Renal cortical epithelial cell (primary cell): Measurements from ENCODE around the gene PTPRO. TPM values are rescaled to one million over a fixed set of nuclear protein-coding genes. Genes with fewer than 3 reads are reported as not detected.
"Not testable (repeated sequence)": the region's sequence is repeated elsewhere in the genome, so short reads cannot be mapped to it uniquely, and the experiment has no call there.

ENCODE experiments used
- DNase-seq: peaks from one replicate; pipeline ENCODE4 v3.0.0-alpha.2; 2011; ENCODE audit warnings: low read depth
- total RNA-seq: library from RNA; depleted of rRNA; stranded (reverse); fragments of >200 nt; gene quantifications from 2 replicates; pipeline ENCODE4 v1.2.3, GENCODE V29; 2014

Gene PTPRO
- total RNA-seq, 1 donor from 2014 or later, result 0.45 TPM

DNA sequence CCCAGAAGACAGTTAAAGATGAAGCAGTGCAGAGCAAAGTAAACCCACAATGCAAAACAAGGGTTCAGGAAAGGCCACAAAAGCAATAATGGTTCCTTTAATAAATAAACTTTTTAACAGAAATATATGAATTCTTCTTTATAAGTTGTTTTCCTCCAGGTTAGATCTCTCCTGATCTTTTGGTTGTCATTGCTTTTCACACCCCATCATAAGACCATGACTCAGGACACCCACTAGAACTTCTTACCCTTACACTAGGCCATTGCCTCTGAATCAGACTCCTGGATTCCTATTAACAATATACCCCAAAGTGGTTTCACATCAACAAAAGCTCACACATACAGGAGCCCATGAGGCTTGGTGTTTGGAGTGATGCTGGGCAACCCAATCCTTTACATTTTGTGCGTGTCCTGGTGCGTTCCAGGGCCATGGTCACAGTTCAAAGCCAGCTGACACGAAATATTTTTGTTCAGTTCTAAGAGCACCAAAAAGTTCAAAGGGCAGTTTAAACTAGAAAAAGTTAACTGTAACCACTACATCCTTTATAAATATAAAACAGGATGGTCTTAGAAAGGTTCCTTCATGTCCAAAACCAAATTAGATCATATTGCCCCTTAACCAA, 279.9 kb downstream of the PTPRO start:
- peak; percentile 96 for DNase-seq

DNA sequence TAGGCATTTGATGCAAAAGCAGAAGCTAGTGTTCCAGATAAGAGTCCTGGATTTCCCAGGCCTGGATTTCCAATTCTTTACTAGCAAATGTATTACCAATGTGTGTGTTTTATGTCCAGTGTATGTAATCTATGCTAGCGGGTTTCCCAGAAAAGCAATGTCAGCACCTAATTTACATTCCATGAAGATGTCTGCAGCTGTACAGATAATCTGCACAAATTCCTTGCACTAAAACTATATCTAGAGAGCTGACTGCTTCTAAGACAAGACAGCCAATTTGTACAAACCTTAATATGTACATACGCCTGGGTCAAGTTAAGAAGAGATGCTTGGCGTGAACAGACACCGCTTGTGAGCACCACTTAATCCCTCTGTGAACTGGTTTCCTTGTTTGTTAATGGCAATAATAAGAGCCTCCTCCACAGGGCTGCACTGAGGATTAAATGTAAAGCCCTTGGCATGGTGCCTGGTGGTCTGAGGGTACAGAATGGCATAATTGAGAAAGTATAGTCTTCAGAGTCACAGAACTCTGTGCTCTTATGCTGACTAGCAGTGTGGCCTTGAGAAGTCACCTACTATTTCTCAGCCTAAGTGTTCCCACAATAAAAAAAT, 281.3 kb downstream of the PTPRO start:
- DNase-seq, result no peak

DNA sequence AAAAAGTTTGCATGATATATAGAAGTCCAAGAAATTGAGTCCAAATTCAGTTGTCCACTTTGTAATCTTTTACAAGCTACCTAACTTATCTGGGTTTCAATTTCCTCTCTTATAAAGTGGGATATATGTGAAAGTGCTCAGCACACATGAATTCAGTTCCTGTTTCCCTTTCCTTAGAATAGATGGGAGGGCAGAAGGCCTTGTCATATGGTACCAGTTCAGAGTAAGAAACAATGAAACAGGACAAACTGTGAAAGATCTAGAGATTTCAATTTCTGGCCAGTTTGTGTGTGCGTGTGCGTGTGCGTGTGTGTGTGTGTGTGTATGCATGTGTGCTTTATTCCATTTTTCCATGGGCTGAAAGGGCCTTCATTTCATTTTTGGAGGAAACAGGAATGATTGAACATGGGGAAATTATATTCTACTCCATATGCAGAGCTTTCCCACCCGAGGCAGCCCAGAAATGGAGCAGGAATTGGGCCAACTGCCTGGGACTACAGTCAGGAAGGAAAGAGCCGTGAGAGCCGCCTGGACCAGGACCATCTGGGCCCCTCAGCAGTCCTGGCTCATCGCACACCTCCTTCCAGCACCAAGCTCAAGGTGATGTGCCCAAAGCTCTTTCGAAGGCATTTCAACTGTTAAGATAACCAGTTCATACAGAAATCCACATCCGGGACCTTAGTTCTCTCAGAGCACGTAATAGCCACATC, 283.7 kb downstream of the PTPRO start:
- DNase-seq, result no peak

DNA sequence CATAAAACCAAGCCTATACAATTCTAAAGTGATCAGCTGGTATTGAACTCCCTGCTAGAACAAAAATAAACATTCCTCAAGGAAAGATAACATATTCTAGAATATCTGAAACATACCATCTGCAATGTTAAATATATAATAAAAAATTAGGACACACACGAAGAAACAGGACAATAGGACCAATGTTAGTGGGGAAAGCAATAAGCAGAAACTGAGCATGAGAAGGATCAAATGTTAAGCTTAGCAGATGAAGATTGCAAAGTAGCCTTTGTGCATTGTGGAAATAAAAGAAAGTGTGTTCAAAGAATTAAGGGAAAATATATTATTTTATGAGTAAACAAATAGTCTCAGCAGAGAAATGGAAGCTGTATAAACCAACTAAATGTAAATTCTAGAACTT, 286.1 kb downstream of the PTPRO start:
- DNase-seq, result no peak

DNA sequence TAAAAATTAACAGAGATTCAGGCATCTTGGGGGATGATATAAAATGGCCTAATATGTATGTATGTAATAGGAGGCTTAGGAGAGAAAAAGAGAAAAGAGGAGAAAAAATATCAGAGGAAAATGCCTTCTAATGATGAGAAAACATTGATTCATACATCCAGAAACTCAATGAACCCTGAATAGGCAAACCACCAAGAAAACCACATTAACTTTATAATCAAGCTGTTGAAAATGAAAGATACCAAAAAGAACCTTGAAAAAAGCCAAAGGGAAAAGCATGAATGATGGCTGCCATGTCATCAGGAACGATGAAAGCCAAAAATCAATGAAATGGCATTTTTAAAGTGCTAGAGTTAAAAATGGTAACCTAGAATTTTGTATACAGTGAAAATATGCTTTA, 286.6 kb downstream of the PTPRO start:
- peak; percentile 66 for DNase-seq

DNA sequence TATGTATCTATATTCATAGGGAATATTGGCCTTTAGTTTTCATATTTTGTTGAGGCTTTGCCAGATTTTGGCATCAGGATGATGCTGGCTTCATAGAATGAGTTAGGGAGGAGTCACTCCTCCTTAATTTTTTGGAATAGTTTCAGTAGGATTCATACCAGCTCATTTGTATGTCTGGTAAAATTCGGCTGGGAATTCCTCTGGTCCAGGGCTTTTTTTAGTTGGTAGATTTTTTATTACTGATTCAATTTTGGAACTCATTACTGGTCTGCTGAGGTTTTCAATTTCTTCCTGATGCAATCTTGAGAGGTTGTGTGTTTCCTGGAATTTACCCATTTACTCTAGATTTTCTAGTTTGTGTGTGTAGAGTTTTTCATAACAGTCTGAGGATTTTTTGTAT, 291.7 kb downstream of the PTPRO start:
- no peak for DNase-seq

DNA sequence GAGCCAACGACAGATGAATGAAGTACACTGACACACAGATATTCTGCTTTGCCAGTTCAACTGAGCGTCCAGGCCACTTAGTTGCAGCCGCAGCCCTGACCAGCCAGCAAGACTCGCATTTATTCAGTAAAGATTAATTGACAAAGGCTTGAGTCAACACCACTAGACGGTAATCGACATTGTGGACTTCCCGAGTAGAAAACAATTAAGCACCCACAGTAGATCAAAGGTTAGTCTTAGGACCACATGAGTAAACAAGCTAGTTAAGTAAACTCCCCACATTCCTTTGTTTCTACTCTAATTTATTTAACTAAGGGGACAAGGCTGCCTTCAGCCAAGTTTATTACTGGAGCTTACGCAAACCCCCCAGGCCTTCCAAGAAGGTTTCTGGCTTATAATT, 294.2 kb downstream of the PTPRO start:
- DNase-seq, result not testable (repeated sequence)

DNA sequence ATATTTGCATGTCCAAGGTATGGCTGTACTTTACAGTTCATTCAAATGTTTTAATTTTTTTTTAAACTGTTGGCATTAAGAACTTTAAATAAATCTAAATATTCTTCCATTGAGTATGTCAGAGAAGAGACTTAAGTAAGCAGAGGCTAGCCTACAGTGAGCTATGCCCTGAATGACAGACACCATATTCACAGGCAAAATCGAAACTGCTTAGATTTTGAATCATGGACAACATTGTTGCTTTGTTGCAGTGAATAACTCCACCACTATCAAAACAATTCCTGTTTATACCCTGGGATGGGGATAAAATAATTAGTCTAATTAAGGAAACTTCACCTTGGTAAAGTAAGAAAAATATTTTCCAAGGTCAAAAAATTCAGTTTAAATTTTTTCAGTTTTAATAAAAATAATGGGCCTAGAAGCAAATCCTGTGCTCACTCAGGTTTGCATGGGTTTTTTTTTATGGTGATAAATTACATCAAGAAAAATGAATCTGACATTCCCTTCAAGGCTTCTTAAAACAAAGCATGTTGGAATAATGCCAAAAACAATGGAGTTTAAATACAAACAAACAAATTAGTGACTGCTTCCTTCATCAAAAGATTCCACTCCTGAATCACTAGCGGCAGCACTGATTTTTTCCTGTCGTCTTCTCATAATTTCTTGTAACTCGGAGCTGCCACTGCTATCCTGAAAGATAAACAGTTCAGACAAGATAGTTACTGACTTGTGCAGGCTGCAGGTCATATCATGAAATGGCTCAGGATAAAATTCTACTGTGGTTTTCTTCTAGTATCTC, 298.6 kb downstream of the PTPRO start:
- no peak for DNase-seq

DNA sequence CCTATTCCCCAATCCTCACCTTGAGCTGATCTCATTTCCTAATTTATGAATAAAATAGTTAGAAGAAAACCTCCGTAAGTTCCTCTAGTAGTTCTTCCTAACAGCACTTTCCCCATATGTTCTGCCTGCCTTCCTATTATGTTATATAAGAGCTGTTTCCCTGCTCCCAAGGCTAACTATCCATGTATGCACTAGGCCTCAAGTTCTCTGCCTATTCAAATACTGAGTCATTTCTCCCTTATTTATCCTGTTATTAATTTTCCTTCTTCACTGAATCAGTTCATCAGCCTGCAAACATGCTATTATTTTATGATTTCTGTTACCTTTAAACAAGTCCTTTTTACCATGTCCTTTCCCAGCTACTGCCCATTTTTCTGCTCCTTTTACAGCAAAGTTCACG, 302.8 kb downstream of the PTPRO start:
- no peak for DNase-seq

DNA sequence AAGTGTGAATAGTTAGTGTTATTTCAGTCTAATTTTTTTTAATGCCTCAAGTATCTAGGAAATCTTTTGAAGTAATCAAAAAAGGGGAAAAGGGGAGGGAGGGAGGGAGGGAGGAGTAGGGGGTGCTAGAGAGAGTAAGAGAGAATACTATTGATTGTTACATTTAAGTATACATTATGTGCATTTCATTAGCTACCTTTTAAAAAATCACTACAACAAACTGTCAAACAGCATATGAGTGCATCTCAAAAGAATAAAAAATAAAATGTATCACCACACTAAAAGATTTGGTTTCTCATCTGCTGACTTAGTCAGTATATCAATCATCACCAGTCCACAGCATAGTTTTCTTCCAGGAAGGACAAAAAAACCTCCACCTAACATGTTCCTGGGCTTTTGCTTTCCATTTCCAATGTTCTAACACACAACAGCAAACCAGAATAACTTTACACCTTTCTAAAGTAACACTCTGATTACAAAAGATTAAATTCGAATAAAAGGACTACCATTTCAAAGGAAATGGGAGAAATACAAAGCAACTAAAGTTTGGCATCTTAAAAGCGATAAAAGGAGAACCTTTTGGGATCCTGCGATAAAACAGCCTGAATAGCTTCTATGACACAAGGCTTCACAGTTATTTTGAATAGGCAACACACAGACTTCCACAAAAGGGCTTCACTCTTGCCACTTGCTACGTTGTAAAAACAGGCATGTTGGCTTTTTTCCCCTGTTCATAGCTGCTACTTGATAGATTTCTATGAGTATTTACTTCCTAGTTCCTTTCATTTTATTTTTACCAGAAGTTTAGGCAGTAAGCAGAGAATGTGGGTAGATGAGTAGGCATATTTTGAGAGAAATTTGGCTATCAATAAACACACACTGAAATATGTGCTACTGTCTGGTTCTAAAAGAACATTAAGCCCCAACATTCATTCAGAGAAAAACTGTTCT, 306.0 kb downstream of the PTPRO start:
- DNase-seq, result no peak

DNA sequence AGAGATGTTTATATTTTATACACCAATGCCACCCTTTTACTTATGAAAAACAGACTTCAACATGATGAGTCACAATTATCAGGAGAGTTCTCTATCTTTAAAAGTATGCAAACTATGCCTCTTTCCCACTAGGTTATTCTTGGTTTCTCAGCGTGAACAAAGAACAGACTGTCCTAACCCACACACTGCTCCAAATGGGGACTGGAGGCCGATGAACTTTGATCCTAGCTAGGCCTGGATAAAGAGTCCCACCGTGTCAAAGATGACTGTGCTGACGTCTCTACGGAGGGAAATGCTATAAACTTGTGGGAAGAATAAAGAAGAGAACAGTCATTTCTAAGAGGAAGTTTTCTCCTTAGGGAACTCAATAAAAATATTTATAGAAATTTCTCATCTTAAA, 306.8 kb downstream of the PTPRO start:
- DNase-seq, result peak; percentile 98

DNA sequence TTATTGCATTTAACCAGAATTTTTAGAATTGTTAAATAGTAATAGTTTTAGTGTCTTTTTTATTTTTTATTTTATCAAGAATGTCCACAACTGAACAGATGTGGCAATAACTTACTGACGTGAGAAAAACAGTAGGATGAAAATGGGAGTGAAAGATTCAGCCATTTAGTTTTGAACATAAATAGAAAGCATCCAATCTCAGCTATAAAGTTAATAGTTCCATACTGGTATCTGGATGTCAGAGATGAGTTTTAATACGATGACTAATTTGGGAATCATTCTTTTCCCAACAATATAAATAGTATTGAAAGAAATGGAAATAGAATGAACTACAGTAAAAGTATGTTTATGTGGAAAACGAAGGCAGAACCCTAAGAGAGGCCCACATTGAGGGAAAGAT, 307.5 kb downstream of the PTPRO start:
- no peak for DNase-seq

DNA sequence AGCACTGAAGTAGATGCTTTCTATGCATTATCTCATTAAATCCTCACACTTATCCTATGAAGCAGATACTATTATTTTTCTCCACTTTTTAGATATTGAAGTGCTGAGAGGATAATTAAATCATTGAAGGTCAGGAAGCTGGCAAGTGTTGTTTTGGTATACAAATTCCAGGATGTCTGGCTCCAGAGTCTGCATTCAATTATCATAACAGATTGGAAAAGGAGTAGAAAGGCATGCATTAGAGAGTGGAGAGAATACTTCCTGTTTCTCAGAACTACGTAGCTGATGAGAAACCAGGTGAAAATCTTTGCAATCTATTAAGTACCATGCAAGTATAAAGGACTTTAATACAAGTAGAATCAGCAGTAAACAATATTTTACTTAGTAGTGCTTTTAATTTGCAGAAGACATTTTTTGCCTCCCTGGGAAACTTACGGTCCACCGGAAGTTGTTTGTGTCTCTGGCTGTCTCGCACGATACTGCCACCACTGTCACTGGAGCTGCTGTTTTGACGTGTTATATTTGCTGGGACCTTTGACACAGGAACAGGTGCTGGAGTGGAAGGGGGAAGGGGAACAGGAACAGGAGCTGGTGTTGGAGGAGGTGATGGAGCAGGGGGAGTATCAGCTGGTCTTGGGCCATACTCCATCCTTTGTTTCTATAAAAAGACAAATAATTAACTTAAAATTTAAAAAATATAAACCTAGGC, 308.9 kb downstream of the PTPRO start:
- no peak for DNase-seq

DNA sequence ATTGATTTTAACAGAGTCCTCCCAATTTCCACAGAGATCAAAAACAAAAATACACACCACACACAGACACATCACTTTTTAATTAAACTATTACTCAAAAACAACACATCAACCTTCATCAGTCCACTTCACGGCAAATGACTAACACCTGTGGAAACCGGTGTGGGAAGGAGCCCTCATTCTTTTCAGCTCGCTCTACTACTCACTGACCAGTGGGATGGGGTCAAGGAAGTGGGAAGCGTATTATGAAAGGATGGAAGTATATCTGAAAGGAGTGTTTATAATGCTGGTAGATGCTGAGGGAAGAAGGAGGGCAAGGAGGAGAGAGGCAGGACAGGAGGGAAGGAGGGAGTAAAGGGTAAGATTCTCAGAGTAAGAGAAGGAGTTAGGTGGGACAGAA, 310.4 kb downstream of the PTPRO start:
- DNase-seq, result peak; percentile 45

DNA sequence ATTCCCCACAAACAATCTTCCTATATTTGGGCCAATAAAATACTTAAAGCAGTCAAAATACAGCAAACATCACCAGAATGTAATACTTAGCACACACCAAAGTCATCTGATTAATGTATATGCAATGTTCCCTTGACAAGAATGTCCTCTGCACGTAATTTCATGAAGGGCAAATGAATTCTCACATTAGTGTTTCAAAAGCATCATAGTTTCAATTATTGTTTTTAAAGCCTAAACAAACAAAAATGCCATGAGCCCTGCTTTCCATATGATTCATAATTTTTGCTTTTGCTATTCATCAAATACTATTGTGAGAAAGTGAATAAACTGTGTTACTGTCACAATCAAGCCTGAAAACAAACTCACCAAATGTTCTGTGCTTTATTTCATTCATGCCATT, 310.9 kb downstream of the PTPRO start:
- DNase-seq, result no peak

DNA sequence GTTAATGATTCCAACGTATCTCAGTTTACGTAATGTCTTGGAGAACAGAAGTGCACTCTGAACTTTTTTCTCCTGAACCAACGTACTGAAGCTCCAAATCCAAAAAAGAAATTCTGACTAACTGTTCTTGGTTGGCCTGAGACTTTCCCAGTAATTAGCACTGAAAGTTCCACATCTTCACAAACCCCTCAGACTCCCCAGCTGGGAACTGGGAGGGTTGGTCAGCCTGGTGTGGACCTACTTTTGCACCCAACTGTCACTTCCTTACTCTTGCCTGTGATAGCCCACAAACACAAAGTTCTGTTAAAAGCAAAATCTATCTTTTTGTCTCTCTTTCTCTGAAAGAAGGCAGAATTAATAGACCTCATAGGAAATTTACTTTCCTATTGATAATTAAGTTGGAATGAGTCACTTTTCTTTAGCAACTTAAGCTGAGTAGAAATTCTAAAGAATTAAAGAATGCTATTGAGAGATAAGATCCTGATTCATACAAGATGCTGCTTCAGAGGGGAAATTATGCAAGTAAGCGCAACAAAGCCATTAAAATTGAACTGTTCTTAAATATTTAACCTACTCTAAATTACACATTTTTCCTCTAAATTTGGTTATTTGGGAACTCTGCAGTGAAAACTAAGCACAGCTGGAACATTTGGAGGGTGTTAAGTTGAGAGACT, 311.8 kb downstream of the PTPRO start:
- DNase-seq, result peak; percentile 49

DNA sequence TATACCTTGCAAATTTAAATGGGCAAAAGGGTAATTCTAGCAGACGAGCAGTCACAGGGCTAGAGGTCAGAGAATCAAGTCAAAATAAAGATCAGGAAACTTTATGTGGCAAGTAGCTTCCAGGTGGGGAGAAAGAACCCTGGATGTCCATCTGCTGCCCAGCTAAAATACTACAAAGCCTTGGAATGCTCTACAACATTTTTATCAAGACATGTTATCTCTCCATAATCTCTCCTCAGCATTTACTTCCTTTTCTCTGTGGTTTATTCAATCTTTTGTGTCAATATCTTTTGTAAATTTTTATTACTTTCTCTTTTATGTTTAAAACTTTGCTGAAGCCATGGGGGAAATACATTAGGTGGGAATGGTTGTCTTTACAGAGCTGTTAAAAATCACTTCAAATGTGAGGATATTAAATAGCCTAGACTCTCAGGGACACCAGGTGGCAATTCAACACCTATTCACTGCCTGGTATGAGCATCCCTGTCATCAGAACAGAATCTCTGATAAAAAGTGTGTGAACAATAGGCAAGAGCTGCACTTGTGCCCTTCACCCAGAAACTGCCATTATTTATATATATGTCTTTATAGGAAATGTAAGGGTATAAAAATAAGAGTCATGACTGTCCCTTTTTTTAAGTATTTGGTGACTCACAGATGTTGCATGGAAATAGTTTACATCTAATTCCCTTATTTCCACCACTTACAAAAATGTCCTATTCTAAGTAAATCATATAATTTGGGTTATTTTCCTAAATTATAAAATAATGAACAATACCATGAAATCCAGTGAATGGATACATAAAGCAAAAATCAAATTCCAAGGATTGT, 314.0 kb downstream of the PTPRO start:
- DNase-seq, result no peak

DNA sequence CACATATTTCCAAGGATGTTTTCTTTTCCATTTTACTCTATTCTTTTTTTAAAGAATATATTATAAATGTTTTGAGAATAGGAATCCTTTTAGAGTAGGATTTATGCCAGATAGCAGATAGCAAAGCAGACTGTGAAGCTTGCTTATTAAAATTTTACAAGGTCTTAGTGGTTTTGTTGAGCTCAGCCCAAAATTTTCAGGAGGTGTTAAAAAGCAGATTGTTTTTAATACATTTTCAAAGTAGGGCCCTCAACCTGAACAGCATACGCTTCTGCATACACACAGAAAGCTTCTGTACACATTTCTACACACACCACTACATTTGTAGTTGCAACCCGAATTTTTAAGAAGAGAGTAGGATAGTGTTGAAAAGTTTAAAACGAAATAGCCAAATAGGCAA, 315.9 kb downstream of the PTPRO start:
- DNase-seq, result no peak

DNA sequence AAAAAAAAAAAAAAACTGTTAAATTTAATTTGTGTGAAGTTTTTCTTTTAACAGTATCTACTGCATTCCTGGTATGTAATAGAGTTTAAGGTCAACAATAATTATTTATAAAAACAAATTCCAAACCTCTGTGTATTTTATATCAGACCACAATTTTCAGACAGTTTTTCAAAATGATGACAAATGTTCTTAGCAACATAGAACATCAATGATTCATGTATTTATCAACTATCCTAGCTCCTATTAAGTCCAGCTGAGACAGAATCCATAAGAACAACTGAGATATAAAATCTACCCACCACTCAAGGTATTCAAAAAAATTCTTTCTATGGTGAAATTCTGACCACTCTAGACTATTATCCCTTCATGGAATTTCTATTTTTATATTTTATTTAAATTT, 322.4 kb downstream of the PTPRO start:
- DNase-seq, result no peak
